HepG2 (cell line): ENCODE data around the gene JMY. TPM values are rescaled to one million over a fixed set of nuclear protein-coding genes. Genes with fewer than 3 reads are reported as not detected.

ENCODE experiments used
- FOXA1 ChIP-seq, 2 experiments: fragments of 450-650 bp in 1 of 2; sonication (generic) in 1 of 2; formaldehyde crosslinking in 1 of 2; IDR thresholded peaks; 2 replicates each; pipeline versions ENCODE4 v1.4.0 to v1.6.1; 2016 to 2020; ENCODE audit warnings: missing genetic modification reagents in 1 of 2
- GMEB1 ChIP-seq: sonication (generic); formaldehyde crosslinking; IDR thresholded peaks from 2 replicates; pipeline ENCODE4 v1.5.1; 2020; ENCODE audit warnings: missing genetic modification reagents, mild to moderate bottlenecking, borderline replicate concordance
- HOXA9 ChIP-seq: sonication (generic); formaldehyde crosslinking; IDR thresholded peaks from 2 replicates; pipeline ENCODE4 v1.8.1; 2022; ENCODE audit warnings: missing genetic modification reagents, mild to moderate bottlenecking, moderate library complexity, borderline replicate concordance
- MTF1 ChIP-seq: sonication (generic); formaldehyde crosslinking; IDR thresholded peaks from 2 replicates; pipeline ENCODE4 v1.5.0; 2020; ENCODE audit warnings: missing genetic modification reagents
- SALL1 ChIP-seq: sonication (generic); formaldehyde crosslinking; IDR thresholded peaks from 2 replicates; pipeline ENCODE4 v1.8.0; 2022; ENCODE audit warnings: mild to moderate bottlenecking, missing genetic modification reagents
- SNAI1 ChIP-seq: sonication (generic); formaldehyde crosslinking; IDR thresholded peaks from 2 replicates; pipeline ENCODE4 v1.5.0; 2020; ENCODE audit warnings: mild to moderate bottlenecking, missing genetic modification reagents, borderline replicate concordance
- TFDP2 ChIP-seq: sonication (generic); formaldehyde crosslinking; IDR thresholded peaks from 2 replicates; pipeline ENCODE4 v1.4.0; 2020; ENCODE audit warnings: missing genetic modification reagents
- ZBTB46 ChIP-seq: sonication (generic); formaldehyde crosslinking; IDR thresholded peaks from 2 replicates; pipeline ENCODE4 v1.4.0; 2020; ENCODE audit warnings: mild to moderate bottlenecking, missing genetic modification reagents, borderline replicate concordance
- ZHX2 ChIP-seq, 2 experiments: sonication (generic) in 1 of 2; formaldehyde crosslinking in 1 of 2; IDR thresholded peaks; 2 replicates each; pipeline versions ENCODE4 v1.6.1 to v1.9.0; 2014 to 2022; ENCODE audit warnings: antibody characterized with exemption in 1 of 2, borderline replicate concordance in 1 of 2, inconsistent platforms in 1 of 2, low read depth in 1 of 2, missing genetic modification reagents in 1 of 2
- ZNF382 ChIP-seq: sonication (generic); formaldehyde crosslinking; IDR thresholded peaks from 2 replicates; pipeline ENCODE4 v1.5.0; 2020; ENCODE audit warnings: missing genetic modification reagents, mild to moderate bottlenecking, borderline replicate concordance
- ZNF569 ChIP-seq: sonication (generic); formaldehyde crosslinking; IDR thresholded peaks from 2 replicates; pipeline ENCODE4 v1.5.0; 2020; ENCODE audit warnings: mild to moderate bottlenecking, missing genetic modification reagents, moderate library complexity, borderline replicate concordance
- ZNF572 ChIP-seq: sonication (generic); formaldehyde crosslinking; IDR thresholded peaks from 2 replicates; pipeline ENCODE4 v1.5.1; 2020; ENCODE audit warnings: mild to moderate bottlenecking, missing genetic modification reagents
- ZNF781 ChIP-seq: sonication (generic); formaldehyde crosslinking; IDR thresholded peaks from 2 replicates; pipeline ENCODE4 v1.5.1; 2020; ENCODE audit warnings: borderline replicate concordance, mild to moderate bottlenecking, missing genetic modification reagents; ENCODE audit errors: not compliant biosample characterization
- ZZZ3 ChIP-seq: sonication (generic); formaldehyde crosslinking; IDR thresholded peaks from 2 replicates; pipeline ENCODE4 v1.4.0; 2020; ENCODE audit warnings: missing genetic modification reagents, mild to moderate bottlenecking, borderline replicate concordance
- polyA plus RNA-seq, 8 experiments: library from polyadenylated mRNA; depleted of rRNA in 3 of 8; stranded (reverse) in 7 of 8; unstranded in 1 of 8; fragments of >200 nt; fragmentation: Illumina TruSeq in 4 of 8; extraction: Trizol in 4 of 8; gene quantifications; 2 replicates each; pipeline versions ENCODE4 v1.2.1 to v1.2.3, GENCODE V29; 2011 to 2016; ENCODE audit warnings: low read depth in 4 of 8, missing spikeins in 1 of 8, mixed read lengths in 1 of 8; ENCODE audit not compliant: insufficient read depth in 1 of 8
- total RNA-seq, 5 experiments: library from RNA; depleted of rRNA; stranded (reverse); fragments of >200 nt; fragmentation: Illumina TruSeq; extraction: Trizol; gene quantifications; 2 replicates each; pipeline ENCODE4 v1.2.3, GENCODE V29; 2016; ENCODE audit warnings: low read depth in 1 of 5
- TF ChIP-seq, protein P1 (sequence below): sonication (generic); formaldehyde crosslinking; IDR thresholded peaks from 2 replicates; pipeline ENCODE4 v1.5.0; 2020; ENCODE audit warnings: missing genetic modification reagents

Gene JMY
- total and polyA plus RNA-seq, 2 of the 13 experiments (the other 11 are each of a cell fraction or from before 2014, with no cell fraction given): 4.0 to 4.2 TPM

DNA sequence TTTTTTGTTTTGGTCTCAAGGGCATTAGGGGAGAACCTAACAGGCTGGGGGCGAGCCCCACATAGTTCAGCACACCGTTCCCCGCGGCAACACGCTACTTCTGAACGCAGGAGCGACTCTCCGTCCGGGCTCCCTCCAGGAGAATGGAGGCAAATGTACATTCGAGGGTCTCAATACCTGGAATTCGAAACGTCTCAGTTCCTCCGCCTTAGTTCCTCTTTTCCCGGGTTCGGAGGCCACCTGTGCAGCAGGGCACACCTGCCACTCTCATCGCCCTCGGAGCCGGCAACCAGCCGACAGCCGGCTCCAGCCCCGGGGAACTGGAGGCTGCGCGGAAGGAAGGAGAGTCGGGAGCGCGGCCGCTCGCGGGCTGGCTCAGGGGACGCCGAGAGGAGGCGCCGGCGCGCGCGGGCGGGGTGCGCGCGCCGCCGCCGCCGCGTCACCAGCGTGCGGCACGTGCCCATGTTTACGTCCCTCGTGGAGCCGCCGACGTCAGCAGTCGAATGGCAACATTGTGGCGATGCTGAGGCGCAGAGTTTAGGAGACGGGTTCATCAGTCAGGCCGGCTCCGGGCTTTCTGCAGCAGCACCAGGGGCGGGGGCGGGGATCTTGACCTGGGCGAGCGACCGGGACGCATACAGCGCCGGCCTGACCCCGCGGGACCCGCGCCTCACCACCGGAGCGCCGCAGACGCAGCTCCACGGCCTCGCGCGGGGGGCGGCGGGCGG lies at the start of gene JMY (continued):
- TF ChIP-seq GMEB1 (CRISPR knock-in tag) (peak; percentile 86), SALL1 (peak; percentile 84), MTF1 (CRISPR knock-in tag) (no peak), ZBTB46 (no peak), ZNF569 (CRISPR knock-in tag) (no peak), FOXA1 (IDR thresholded peaks at IDR 0.05) (no peak), FOXA1 (CRISPR knock-in tag; IDR thresholded peaks at IDR 0.05) (peak; percentile 82), ZHX2 (IDR thresholded peaks at IDR 0.05; ENCODE audit: low read depth) (peak; percentile 75; the same call in 1 of the 2 replicates), ZHX2 (CRISPR knock-in tag; IDR thresholded peaks at IDR 0.05; ENCODE audit: borderline replicate concordance) (no peak), SNAI1 (CRISPR knock-in tag) (no peak), TFDP2 (CRISPR knock-in tag) (no peak), ZNF572 (CRISPR knock-in tag) (no peak), ZNF781 (CRISPR knock-in tag) (peak; percentile 10), ZZZ3 (CRISPR knock-in tag) (no peak), ZNF382 (CRISPR knock-in tag) (no peak), HOXA9 (CRISPR knock-in tag) (0 out of 2 replicates have a peak, but pooled peaks have one; percentile 20)
- TF ChIP-seq, protein P1, sequence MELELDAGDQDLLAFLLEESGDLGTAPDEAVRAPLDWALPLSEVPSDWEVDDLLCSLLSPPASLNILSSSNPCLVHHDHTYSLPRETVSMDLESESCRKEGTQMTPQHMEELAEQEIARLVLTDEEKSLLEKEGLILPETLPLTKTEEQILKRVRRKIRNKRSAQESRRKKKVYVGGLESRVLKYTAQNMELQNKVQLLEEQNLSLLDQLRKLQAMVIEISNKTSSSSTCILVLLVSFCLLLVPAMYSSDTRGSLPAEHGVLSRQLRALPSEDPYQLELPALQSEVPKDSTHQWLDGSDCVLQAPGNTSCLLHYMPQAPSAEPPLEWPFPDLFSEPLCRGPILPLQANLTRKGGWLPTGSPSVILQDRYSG (CRISPR knock-in tag): no peak
